Endothelial cell of umbilical vein (primary cell): ENCODE results near the gene MYRFL. TPM values are rescaled to one million over a fixed set of nuclear protein-coding genes. Genes with fewer than 3 reads are reported as not detected.

Experiments
- BruUV-seq: library from RNA; stranded (reverse); fragments of 400-500 nt; replicated peaks from 2 replicates; lab custom pipeline; 2021; lab: Mats Ljungman, UMichigan
- CTCF ChIA-PET: fragments of 300-600, 350-600 bp; sonication (Branson Sonifier 250); formaldehyde crosslinking; loops from one replicate; lab custom pipeline; 2021; ENCODE audit warnings: antibody characterized with exemption, inconsistent platforms; lab: Charles Lee
- POLR2A ChIA-PET: fragments of 300-600, 350-600 bp; sonication (Branson Sonifier 250); formaldehyde crosslinking; loops from one replicate; lab custom pipeline; 2021; ENCODE audit warnings: antibody characterized with exemption, inconsistent platforms; lab: Charles Lee
- DNase-seq: peaks from one replicate; pipeline ENCODE4 v3.0.0-alpha.2; 2011; ENCODE audit warnings: low read depth, low spot score
- FAIRE-seq: peaks from 2 replicates; lab custom pipeline; 2011; peaks lifted over from hg19 to GRCh38; lab: Jason Lieb, UNC
- H2AFZ ChIP-seq: 2 replicates; pipeline ENCODE4 v1.6.0; 2012; ENCODE audit warnings: low read depth, low read length, control low read depth, inconsistent platforms
- H3K27ac ChIP-seq: 2 replicates; pipeline ENCODE4 v1.5.1; 2011; ENCODE audit warnings: low read depth, mild to moderate bottlenecking, control low read depth, low read length, moderate library complexity; ENCODE audit not compliant: insufficient read depth
- H3K27me3 ChIP-seq, 2 experiments: 2 replicates each; pipeline versions ENCODE4 v1.6.0 to v1.6.1; 2011; ENCODE audit warnings: low read length in 2 of 2, mixed read lengths in 1 of 2; ENCODE audit not compliant: control insufficient read depth in 2 of 2, insufficient read depth in 2 of 2
- H3K36me3 ChIP-seq, 2 experiments: 2 replicates in 1 of 2; 3 replicates in 1 of 2; pipeline ENCODE4 v1.5.1; 2011; ENCODE audit warnings: low read length in 2 of 2, mild to moderate bottlenecking in 1 of 2, moderate library complexity in 1 of 2; ENCODE audit not compliant: control insufficient read depth in 2 of 2, insufficient read depth in 2 of 2; ENCODE audit errors: extremely low read depth in 1 of 2
- H3K4me1 ChIP-seq: 3 replicates; pipeline ENCODE4 v1.5.1; 2011; ENCODE audit warnings: mild to moderate bottlenecking, low read length; ENCODE audit not compliant: control insufficient read depth, insufficient read depth; ENCODE audit errors: extremely low read depth
- H3K4me2 ChIP-seq: 2 replicates; pipeline ENCODE4 v1.6.1; 2011; ENCODE audit warnings: low read length, control low read depth, mixed read lengths; ENCODE audit not compliant: insufficient read depth
- H3K4me3 ChIP-seq, 3 experiments: fragments of 200-600 bp in 1 of 3; sonication (generic), shearing (Covaris generic) in 1 of 3; replicated peaks in 1 of 3; 2 replicates each; pipeline ENCODE4 v1.5.1; 2011 to 2016; ENCODE audit warnings: control low read depth in 3 of 3, low read length in 3 of 3, mild to moderate bottlenecking in 2 of 3, inconsistent platforms in 1 of 3, low read depth in 1 of 3, moderate library complexity in 1 of 3; ENCODE audit not compliant: insufficient read depth in 1 of 3
- H3K79me2 ChIP-seq: 2 replicates; pipeline ENCODE4 v1.6.0; 2012; ENCODE audit warnings: low read length, inconsistent platforms; ENCODE audit not compliant: control insufficient read depth, insufficient read depth
- H3K9ac ChIP-seq: replicated peaks from 2 replicates; pipeline ENCODE3; 2011; ENCODE audit warnings: low read length, control low read depth; ENCODE audit not compliant: insufficient read depth; ENCODE audit errors: extremely low read depth
- H3K9me1 ChIP-seq: replicated peaks from 3 replicates; pipeline ENCODE4 v1.6.0; 2011; ENCODE audit warnings: mild to moderate bottlenecking, low read length; ENCODE audit not compliant: control insufficient read depth, insufficient read depth; ENCODE audit errors: extremely low read depth
- H3K9me3 ChIP-seq: replicated peaks from 2 replicates; pipeline ENCODE4 v1.5.1; 2012; ENCODE audit warnings: low read length, inconsistent platforms; ENCODE audit not compliant: control insufficient read depth, insufficient read depth
- H4K20me1 ChIP-seq: replicated peaks from 2 replicates; pipeline ENCODE3; 2011; ENCODE audit warnings: mild to moderate bottlenecking, low read length; ENCODE audit not compliant: control insufficient read depth, insufficient read depth; ENCODE audit errors: extremely low read depth
- GATA2 ChIP-seq: IDR thresholded peaks from 2 replicates; pipeline ENCODE4 v1.7.0; 2011; ENCODE audit warnings: low read depth, mild to moderate bottlenecking, moderate library complexity, mixed read lengths, low read length; ENCODE audit not compliant: insufficient read length, insufficient read depth
- dilution Hi-C: fragments of 300-500 bp; cut with MboI; formaldehyde crosslinking; loops from one replicate; pipeline ENCODE4 v1.15.0; 2019; ENCODE audit warnings: low sequenced_read_pairs; ENCODE audit not compliant: extremely low pct_ligation_motif_present
- intact Hi-C: fragments of 100-400 bp; cut with micrococcal nuclease; formaldehyde crosslinking; loops from one replicate; pipeline ENCODE4 v1.10.0; 2022
- polyA plus RNA-seq, 4 experiments: library from polyadenylated mRNA; depleted of rRNA in 3 of 4; stranded (reverse) in 3 of 4; unstranded in 1 of 4; fragments of >200 nt; gene quantifications; 2 replicates each; pipeline versions ENCODE4 v1.2.1 to v1.2.3, GENCODE V29; 2011 to 2012; ENCODE audit warnings: missing spikeins in 1 of 4
- total RNA-seq: library from RNA; stranded (reverse); gene quantifications from 2 replicates; pipeline ENCODE4 v1.2.3, GENCODE V29; 2021
- TF ChIP-seq, protein P1 (sequence below), 2 donors: IDR thresholded peaks; 1 replicate in 1 of 2; 2 replicates in 1 of 2; pipeline ENCODE4 v1.5.1; 2011; ENCODE audit warnings: low read length in 2 of 2, mild to moderate bottlenecking in 2 of 2, moderate library complexity in 2 of 2, control low read depth in 1 of 2, inconsistent platforms in 1 of 2, low read depth in 1 of 2; ENCODE audit not compliant: insufficient read depth in 1 of 2; ENCODE audit errors: extremely low read depth in 1 of 2

Gene MYRFL
- total and polyA plus RNA-seq, 2 donors (not counting 3 experiments of a cell fraction or from before 2014, with no cell fraction given), result not detected

GRCh38 chr12:69879007-69879960, 54.3 kb downstream of the MYRFL start:
- Histone ChIP-seq H4K20me1 (no peaks in the 10 kb centered on the region), H3K36me3 (no peaks in the 10 kb centered on the region), H3K9ac (no peak overlapping the region), H3K27ac (no peak overlapping the region), H3K9me3 (no peaks in the 10 kb centered on the region), H3K4me3 (no peak overlapping the region), H3K4me2 (peak overlapping the region; percentile 31), H3K27me3 (no peaks in the 10 kb centered on the region), H3K9me1 (no peaks in the 10 kb centered on the region), H3K4me1 (no peaks in the 10 kb centered on the region), H3K79me2 (no peaks in the 10 kb centered on the region), H2AFZ (peak overlapping the region; percentile 98)
- DNase-seq (peak; percentile 76), FAIRE-seq (peak; percentile 96)
- intact Hi-C loops, result loop anchor here (1.0 to 10.0 kb wide), 6 partner anchors 97 to 970 kb away; no protein-coding TSS in a partner anchor
- dilution Hi-C loops, result no loop called here
- no TSS peak for BruUV-seq
- no peak for TF ChIP-seq GATA2
- TF ChIP-seq, protein P1, sequence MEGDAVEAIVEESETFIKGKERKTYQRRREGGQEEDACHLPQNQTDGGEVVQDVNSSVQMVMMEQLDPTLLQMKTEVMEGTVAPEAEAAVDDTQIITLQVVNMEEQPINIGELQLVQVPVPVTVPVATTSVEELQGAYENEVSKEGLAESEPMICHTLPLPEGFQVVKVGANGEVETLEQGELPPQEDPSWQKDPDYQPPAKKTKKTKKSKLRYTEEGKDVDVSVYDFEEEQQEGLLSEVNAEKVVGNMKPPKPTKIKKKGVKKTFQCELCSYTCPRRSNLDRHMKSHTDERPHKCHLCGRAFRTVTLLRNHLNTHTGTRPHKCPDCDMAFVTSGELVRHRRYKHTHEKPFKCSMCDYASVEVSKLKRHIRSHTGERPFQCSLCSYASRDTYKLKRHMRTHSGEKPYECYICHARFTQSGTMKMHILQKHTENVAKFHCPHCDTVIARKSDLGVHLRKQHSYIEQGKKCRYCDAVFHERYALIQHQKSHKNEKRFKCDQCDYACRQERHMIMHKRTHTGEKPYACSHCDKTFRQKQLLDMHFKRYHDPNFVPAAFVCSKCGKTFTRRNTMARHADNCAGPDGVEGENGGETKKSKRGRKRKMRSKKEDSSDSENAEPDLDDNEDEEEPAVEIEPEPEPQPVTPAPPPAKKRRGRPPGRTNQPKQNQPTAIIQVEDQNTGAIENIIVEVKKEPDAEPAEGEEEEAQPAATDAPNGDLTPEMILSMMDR (IDR thresholded peaks at IDR 0.05; ENCODE audit: extremely low read depth in 1 of 2, insufficient read depth in 1 of 2, low read depth in 1 of 2, low read length in 2 of 2), result peak; percentile 87
- CTCF ChIA-PET, result interaction anchor here (0.6 to 6.3 kb wide), 36 partner anchors 7 to 1513 kb away, joined by 3 to 77 read pairs (median 4); no protein-coding TSS in a partner anchor
- POLR2A ChIA-PET, result interaction anchor here (0.5 kb wide), 1 partner anchor 680 kb away, joined by 3 read pairs; no protein-coding TSS in a partner anchor
